ENCODE measurements around the gene ARHGDIA. TPM values are rescaled to one million over a fixed set of nuclear protein-coding genes. Genes with fewer than 3 reads are reported as not detected.

The ARHGDIA gene
- total RNA-seq, 1 experiment from 2014 or later = 201 TPM

DNA sequence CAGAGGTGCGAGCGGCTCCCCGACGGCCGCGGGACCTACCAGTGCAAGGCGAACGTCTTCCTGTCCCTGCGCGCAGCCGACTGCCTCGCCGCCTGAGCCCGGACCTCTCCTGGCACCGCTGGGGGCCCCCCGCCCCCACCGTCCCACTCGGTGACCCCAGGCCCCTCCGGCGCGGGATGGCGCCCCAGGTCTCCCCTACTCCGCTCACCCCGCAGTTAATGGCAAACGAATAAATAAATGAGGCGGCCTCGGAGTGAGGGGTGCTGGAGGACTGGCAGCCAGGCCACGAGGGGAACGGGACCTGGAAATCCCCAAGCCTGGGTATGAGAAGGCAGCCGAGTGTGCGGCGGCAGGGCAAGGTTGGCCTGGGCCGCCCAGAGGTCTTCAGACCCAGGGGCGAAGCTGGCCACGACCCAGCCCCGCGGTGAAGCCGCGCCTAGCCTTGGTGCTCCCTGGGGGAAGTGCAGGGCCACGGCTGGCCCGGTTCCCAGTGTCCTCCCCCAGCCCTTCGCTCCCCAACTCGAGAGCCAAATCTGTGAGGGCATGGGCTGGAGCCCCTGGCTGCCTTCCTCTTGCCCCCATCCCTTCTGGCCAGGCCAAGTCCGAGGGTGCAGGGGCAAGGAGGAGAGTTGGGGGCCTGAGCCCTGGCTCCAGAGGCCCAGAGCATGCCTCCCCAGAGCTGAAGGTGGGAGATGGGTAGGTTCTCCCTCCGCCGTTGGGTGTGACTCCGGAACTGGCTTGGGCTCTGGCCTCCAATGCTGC is 31.7 kb upstream of the ARHGDIA start:
- Histone ChIP-seq H3K9me3 (ENCODE audit: low read length) (no peaks in the 10 kb centered on the region), H3K4me2 (ENCODE audit: low read length) (no peak overlapping the region), H3K79me2 (ENCODE audit: low read length) (peaks cover 12% of the 10 kb centered on the region; the same call in 1 of the 2 replicates), H4K20me1 (ENCODE audit: low read length) (no peaks in the 10 kb centered on the region), H3K27ac (ENCODE audit: low read length) (no peak overlapping the region), H3K9ac (ENCODE audit: low read length) (no peak overlapping the region), H3K4me1 (ENCODE audit: insufficient read depth, low read length) (peaks cover 20% of the 10 kb centered on the region), H2AFZ (ENCODE audit: low read length) (no peak overlapping the region), H3K9me2 (replicated peaks; ENCODE audit: low read length) (no peaks in the 10 kb centered on the region), H3K27me3 (ENCODE audit: low read length) (no peaks in the 10 kb centered on the region), H3F3A (ENCODE audit: low read length, unreplicated experiment) (peaks cover 11% of the 10 kb centered on the region), H3K36me3 (ENCODE audit: low read depth, low read length) (peaks cover 6% of the 10 kb centered on the region; the same call in 1 of the 2 replicates), H3K4me3 (ENCODE audit: low read length) (no peak overlapping the region)
- ChIA-PET CTCF (no interaction called here), POLR2A (ENCODE audit: unreplicated experiment) (no interaction called here)
- BruUV-seq (replicated peaks) = no TSS peak
- TF ChIP-seq, protein P1, sequence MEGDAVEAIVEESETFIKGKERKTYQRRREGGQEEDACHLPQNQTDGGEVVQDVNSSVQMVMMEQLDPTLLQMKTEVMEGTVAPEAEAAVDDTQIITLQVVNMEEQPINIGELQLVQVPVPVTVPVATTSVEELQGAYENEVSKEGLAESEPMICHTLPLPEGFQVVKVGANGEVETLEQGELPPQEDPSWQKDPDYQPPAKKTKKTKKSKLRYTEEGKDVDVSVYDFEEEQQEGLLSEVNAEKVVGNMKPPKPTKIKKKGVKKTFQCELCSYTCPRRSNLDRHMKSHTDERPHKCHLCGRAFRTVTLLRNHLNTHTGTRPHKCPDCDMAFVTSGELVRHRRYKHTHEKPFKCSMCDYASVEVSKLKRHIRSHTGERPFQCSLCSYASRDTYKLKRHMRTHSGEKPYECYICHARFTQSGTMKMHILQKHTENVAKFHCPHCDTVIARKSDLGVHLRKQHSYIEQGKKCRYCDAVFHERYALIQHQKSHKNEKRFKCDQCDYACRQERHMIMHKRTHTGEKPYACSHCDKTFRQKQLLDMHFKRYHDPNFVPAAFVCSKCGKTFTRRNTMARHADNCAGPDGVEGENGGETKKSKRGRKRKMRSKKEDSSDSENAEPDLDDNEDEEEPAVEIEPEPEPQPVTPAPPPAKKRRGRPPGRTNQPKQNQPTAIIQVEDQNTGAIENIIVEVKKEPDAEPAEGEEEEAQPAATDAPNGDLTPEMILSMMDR (conservative IDR thresholded peaks at IDR 0.05; ENCODE audit: low read depth, low read length) = no peak
- TF ChIP-seq EZH2 (IDR thresholded peaks at IDR 0.05; ENCODE audit: low read length, unreplicated experiment) = no peak
- no peak for TF ChIP-seq EZH2phosphoT487 (IDR thresholded peaks at IDR 0.05; ENCODE audit: borderline replicate concordance, low read length)
- intact Hi-C loops (cut with micrococcal nuclease) = no loop called here
- ATAC-seq (no peak), DNase-seq (no peak)

DNA sequence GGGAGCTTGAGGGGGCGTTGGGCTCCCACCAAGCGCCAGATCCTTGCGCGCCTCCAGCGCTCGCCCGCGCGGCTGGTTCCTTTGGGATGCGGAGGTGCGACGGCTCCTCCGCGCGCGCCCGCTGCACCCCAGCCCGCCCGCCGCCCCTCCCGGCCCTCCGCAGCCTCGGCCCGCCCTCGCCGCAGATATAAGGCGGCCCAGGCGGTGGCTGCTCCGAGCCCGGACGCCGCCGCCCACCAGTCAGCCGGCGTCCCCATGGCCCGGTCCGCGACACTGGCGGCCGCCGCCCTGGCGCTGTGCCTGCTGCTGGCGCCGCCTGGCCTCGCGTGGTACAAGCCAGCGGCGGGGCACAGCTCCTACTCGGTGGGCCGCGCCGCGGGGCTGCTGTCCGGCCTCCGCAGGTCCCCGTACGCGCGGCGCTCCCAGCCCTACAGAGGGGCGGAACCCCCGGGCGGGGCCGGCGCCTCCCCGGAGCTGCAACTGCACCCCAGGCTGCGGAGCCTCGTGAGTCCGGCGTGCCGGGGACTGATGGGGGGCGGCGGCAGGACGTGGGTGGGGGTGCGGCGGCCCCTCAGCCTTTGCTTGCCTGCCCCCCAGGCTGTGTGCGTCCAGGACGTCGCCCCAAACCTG is 31.0 kb upstream of the ARHGDIA start, which contains the start of gene NPB:
Gene NPB, plus strand, starts transcription at position 216 of the 630 bp plus-strand sequence. Its CDS starts 40 bp downstream, at position 256.
- no peaks in the 10 kb centered on the region for H3K9me2 ChIP-seq (replicated peaks; ENCODE audit: low read length)
- ATAC-seq (no peak), DNase-seq (no peak)
- peaks cover 6% of the 10 kb centered on the region; the same call in 1 of the 2 replicates for H3K36me3 ChIP-seq (ENCODE audit: low read depth, low read length)
- TF ChIP-seq, protein P1 (conservative IDR thresholded peaks at IDR 0.05; ENCODE audit: low read depth, low read length) = no peak
- TF ChIP-seq EZH2 (IDR thresholded peaks at IDR 0.05; ENCODE audit: low read length, unreplicated experiment) (no peak), EZH2phosphoT487 (IDR thresholded peaks at IDR 0.05; ENCODE audit: borderline replicate concordance, low read length) (no peak)
- no TSS peak for BruUV-seq (replicated peaks)
- intact Hi-C loops (cut with micrococcal nuclease) = no loop called here
- ChIA-PET CTCF (no interaction called here), POLR2A (ENCODE audit: unreplicated experiment) (no interaction called here)
- no peak within 1 kb of the TSS for H3K4me3 ChIP-seq (ENCODE audit: low read length)
- H3K27ac ChIP-seq (ENCODE audit: low read length) = no peak within 1 kb of the TSS
- H3K9ac ChIP-seq (ENCODE audit: low read length) = no peak within 1 kb of the TSS
- H3K27me3 ChIP-seq (ENCODE audit: low read length) = no peaks in the 10 kb centered on the region
- peaks cover 18% of the 10 kb centered on the region for H3F3A ChIP-seq (ENCODE audit: low read length, unreplicated experiment)
- H4K20me1 ChIP-seq (ENCODE audit: low read length) = no peaks in the 10 kb centered on the region
- H3K4me2 ChIP-seq (ENCODE audit: low read length) = no peak within 1 kb of the TSS
- no peak within 1 kb of the TSS for H2AFZ ChIP-seq (ENCODE audit: low read length)
- no peaks in the 10 kb centered on the region for H3K9me3 ChIP-seq (ENCODE audit: low read length)
- H3K4me1 ChIP-seq (ENCODE audit: insufficient read depth, low read length) = peaks cover 27% of the 10 kb centered on the region
- H3K79me2 ChIP-seq (ENCODE audit: low read length) = peaks cover 12% of the 10 kb centered on the region; the same call in 1 of the 2 replicates

Data from PC-3 (cell line).